ENCODE data around the gene PAPOLB.

Gene PAPOLB

DNA sequence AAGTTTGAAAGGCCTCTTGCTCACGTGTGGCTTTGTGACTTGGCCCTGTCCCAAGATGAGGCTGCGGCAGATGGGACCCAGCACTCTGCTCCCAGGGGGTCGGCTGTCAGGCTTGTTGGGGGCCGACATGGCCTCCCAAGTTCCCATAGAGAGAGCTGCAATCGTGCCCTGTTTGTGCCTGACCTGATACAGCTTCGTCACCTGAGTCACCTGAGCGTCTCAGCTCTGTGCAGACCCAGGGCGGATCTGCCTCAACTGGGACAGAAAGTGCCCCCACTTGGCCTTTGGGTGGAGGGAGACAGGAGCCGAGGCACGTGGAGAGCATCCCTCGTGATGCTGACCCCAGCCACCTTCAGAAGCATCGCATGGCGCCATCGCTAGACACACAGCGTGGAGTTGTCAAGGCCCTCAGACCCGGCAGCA, 21.7 kb downstream of the PAPOLB start:
- no peak for DNase-seq

GRCh38 chr7:4838626-4839334, 23.1 kb downstream of the PAPOLB start:
- DNase-seq = no peak

DNA sequence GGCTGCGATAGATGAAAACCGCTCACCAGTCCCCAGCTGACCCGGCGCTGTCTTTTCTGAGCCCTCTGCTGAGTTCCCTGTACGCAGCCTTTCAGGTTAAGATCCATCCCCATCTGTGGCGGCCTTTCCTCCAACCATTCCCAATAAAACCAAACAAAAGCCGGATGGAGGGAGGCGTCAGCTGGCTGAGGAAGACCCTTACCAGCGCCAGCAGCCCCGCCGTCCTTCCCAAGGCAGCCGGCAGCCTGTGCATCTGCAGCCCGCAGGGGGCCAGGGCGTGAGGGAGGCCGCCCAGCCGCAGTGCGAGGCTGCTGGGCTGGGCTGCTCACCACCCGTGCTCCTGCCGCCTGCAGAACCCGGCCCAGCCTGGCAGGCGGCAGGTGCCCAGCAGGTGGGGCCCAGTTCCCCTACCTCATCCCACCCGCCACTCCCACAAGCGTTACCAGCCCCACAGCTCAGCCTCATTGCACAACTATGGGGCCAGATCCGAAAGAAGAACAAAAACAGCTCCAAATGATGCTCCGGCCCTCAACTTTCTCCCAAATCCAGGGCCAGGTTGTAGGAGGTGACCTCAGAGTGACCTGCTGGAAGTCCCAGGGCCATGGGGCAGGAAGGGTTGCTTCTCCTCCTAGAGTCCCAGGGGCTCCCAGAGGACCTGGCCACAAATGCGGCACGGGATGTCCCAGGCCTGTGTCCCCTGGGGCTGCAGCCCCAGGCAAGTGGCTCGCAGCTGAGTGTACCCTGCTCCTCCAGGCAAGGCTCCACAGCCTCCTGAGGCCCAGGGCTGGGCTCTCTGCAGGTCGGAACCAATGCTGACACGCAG, 23.8 kb downstream of the PAPOLB start:
- DNase-seq = peak in 1 of 2 experiments; percentile 40

DNA sequence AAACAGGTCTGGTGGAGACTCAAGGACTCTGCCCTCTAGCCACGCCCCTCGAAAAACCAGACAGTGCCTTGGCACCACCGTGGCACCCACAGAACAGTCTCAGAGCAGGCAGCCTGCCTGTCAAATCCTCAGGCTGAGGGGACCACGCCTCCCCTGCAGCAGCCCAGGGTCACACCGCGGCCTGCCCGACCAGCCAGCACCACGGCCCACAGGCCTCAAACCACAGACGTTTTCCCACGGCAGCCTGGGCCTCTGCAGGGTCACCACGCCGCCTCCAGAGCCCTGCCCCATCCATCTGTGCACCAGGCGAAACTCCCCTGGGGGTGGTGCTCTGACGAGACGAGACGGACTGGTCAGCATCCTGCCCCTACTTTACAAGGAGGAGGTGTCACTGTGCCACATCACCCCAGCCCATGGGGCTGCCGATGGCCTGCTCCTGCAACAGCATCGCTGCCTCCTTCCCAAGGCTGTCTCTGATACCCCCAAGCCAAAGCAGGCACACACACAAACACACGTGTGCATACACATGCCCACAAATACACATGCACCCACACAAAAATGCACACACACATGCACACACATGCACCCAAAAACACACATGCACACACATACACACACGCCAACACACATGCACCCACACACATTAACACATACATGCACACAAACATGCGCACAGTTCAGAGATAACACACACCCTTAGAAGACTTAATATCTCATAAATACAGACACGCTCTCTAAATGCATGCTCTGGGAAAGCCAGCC, 24.6 kb downstream of the PAPOLB start:
- DNase-seq = no peak

- DNase-seq = no peak
These were observed 25.6 kb downstream of the PAPOLB start for GRCh38 chr7:4836206-4836661.

DNA sequence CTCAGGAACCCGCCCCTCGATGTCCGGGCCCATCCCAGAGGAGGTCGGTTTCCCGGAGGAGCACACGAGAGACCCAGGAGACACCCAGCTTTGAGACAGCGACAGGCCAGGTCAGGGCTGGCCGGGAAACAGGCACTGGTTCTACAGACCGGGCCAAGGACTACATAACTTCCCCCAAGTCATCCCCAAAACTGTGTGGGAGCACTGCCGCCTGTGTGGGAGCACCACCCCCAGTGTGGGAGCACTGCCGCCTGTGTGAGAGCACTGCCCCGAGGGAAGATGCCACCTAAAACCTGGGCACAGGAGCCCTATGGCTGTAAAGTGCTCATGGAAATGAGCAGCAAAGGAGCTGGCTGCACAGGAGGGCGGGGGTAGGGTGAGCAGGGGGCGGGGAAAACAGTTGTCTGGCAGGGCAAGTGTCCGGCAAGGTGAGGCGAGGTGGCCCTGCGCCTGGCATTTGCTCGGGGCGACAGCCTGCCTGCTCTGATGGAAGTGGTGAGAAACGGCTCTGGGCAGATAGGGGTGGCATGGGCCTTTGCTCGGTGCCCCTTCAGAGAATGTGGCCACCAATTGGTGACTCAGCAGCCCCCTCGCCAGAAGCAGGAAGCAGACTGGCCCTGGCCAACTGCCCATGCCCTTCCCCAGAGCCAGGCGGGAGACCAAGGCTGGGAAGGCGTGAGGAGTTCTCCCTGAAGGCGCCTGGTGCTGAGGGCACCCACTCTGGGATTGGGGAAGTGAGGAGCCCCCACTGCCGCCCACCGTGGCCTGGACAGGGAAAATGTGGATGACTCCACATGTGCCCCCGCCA, 26.2 kb downstream of the PAPOLB start:
- DNase-seq = no peak

- DNase-seq = no peak
These were observed 27.0 kb downstream of the PAPOLB start for GRCh38 chr7:4834601-4835397.

- no peak for DNase-seq
These were observed 27.9 kb downstream of the PAPOLB start for GRCh38 chr7:4833691-4834600.

GRCh38 chr7:4833176-4833575, 28.7 kb downstream of the PAPOLB start:
- DNase-seq = no peak

GRCh38 chr7:4832711-4833110, 29.1 kb downstream of the PAPOLB start:
- DNase-seq = no peak

- no peak for DNase-seq
These were observed 29.9 kb downstream of the PAPOLB start for GRCh38 chr7:4831723-4832495.

GRCh38 chr7:4830176-4830575, 31.7 kb downstream of the PAPOLB start:
- DNase-seq = peak; percentile 50 to 84

DNA sequence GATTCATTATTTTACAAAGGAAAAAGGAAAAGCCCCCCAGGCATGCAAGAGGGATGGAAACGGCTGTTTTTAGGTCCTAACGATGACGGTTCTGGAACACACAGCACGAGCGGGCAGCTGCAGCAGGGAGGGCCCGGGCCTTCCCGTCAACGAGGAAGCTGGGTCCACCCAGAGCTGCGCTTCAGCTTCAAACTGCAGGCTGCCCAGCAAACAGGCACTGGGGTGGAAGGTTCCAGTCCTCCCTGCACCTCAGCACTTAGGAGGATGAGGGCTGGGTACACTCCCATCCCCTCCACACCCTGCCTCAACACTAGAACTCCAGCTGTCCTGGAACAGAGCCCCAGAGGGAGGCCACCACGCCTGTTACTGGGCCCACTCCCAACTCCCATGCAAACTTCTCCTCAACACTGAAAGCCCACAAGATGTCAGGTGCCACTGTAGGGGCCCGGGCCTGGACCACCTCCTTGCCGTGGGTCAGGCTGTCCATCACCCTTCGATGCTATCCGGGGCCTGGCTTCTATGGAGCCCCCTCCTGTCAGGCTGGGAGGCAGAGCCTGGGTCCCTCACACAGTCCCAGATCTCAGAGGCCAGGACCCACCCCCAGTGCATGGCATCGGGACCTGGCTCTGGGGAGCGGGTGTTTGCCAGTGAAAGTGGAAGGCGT, 33.0 kb downstream of the PAPOLB start:
- DNase-seq = no peak

- DNase-seq = no peak
These were observed 36.7 kb downstream of the PAPOLB start for GRCh38 chr7:4825081-4825480.

- no peak for DNase-seq
These were observed 37.6 kb downstream of the PAPOLB start for GRCh38 chr7:4824120-4824775.

DNA sequence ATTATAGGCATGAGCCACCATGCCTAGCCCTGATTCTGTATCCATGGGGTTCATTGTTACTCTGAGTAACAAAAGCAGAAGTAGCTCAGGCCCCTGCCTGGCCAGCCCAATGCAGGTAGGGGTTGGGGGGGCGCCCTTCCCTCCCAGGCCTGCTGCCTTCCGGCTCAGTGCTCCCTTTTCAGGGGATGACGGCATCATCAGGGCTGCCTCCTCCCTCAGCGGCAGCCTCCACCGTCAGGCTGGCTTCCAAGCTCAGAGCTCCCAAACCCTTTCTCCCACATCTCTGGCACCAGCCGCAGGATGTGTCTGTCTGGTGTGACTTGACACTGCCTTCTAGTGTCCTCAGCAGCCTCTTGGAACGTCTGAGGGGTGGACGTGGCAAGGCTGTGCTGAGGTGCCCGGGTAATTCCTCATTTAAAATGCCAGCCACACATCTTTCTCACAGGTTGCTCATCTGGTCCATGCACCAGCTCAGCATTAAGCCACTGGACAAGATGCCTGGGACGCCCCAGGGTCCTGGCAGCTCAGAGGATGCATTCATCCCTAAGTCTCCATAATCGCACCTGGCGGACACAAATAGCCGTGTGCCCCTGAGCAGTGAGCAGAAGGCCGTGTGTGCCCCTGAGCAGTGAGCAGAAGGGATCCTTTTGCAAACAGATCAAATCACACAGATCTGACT, 38.2 kb downstream of the PAPOLB start:
- no peak for DNase-seq

- DNase-seq = no peak
These were observed 39.2 kb downstream of the PAPOLB start for GRCh38 chr7:4822677-4823076.

DNA sequence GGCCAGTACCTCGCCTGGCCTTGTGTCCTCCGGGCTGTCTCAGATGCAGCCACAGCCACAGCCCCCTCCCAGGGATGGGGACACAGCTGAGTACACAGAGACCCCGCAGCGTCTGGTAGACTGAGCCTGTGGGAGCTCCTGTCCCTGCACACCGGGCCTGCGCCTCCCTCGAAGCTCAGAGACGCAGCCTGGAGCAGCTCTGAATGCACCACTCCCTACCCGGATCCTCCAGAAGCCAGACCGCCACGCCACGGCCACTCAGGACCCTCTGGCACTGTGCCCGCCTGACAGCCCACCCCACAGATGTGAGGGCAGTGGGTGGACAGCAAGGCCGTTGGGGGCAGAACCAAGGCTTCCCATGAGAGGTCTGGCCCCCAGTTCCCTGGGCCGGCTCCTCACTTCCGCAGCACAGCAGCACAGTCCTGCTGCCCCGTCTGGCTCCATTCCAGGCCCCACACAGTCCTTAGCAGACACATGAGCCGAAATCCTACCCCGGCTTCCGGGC, 40.8 kb downstream of the PAPOLB start:
- no peak for DNase-seq
